HuH-7.5 (cell line): ENCODE results near the gene TMPRSS6.

Experiments
- DNase-seq: peaks from one replicate; pipeline ENCODE4 v3.0.0; 2011; ENCODE audit warnings: low spot score

Gene TMPRSS6

DNA sequence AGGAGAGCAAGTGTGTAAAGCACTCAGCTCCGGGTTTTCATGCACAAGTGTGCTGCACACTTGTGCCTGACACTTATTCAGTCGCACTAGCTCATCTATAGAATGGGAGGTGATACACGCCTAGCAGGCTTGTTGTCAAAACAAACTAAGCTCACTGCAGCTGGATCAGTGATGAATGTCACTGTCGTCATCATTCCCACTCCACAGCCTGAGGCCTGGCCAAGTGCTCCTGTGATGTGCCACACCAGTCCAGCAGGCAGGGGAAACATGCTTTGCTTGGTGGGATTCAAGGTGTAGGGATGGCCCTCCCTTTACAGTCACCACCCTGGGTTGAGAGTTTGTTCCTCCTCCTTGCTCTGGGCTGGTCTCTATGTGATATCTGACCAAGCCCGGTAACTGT, 83.2 kb downstream of the TMPRSS6 start:
- DNase-seq = no peak

- no peak for DNase-seq
Measured at GRCh38 chr22:37025500-37026070, 83.9 kb downstream of the TMPRSS6 start.

- DNase-seq = no peak
Measured at GRCh38 chr22:37024339-37025157, 85.0 kb downstream of the TMPRSS6 start.

GRCh38 chr22:37023743-37024338, 85.7 kb downstream of the TMPRSS6 start:
- no peak for DNase-seq

DNA sequence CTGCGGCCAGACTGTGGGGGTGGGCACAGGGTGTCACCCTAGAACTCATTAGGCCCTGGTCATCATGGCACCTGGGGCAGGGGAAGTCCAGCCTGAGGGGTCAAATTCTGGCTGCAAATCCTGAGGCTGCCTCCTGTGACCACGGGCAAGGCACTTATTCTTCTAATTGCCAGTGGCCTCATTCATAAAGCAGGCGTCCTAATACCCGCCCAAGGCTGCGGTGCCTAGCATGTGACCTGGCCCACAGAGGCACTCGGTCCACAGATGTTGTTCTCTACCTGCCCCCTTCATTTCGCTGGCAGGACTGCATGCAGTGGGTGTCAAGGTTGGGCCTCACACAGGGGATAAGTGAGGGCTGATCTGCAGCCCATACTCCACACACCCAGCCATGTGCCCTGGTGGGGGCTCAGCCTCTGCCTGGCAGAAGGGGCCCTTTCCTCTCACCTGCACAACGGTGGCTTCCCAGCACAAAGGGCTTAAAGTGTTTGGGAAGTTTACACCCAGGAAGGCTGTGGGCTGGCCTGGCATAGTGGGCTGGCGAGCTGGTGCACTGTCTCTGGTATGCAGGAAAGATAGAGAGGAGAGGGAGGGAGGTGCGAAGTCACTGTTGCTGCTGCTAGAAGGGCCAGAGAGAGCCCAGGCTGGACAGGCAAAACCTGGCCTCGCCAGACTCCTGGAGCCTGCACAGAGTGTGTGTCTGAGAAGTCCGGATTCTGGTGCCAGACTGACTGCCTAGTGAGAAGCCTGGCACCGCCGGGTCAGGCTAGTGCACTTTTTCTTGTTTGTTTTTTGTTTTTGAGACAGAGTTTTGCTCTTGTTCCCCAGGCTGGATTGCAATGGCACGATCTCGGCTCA, 86.8 kb downstream of the TMPRSS6 start:
- no peak for DNase-seq

GRCh38 chr22:37021710-37022482, 87.6 kb downstream of the TMPRSS6 start:
- no peak for DNase-seq

GRCh38 chr22:37021041-37021440, 88.5 kb downstream of the TMPRSS6 start:
- no peak for DNase-seq

- DNase-seq = no peak
Measured at GRCh38 chr22:37020192-37020479, 89.4 kb downstream of the TMPRSS6 start.

- DNase-seq = peak; percentile 75
Measured at GRCh38 chr22:37019309-37020191, 90.0 kb downstream of the TMPRSS6 start, which contains the start of the genes MPST and TST. TSS of gene MPST (plus strand) at chr22:37019742. CDS start at chr22:37019837, 95 bp downstream. TSS of gene TST (minus strand) at chr22:37019447. CDS start at chr22:37018732, 715 bp downstream.

- no peak for DNase-seq
Measured at GRCh38 chr22:37018815-37019308, 90.7 kb downstream of the TMPRSS6 start.

DNA sequence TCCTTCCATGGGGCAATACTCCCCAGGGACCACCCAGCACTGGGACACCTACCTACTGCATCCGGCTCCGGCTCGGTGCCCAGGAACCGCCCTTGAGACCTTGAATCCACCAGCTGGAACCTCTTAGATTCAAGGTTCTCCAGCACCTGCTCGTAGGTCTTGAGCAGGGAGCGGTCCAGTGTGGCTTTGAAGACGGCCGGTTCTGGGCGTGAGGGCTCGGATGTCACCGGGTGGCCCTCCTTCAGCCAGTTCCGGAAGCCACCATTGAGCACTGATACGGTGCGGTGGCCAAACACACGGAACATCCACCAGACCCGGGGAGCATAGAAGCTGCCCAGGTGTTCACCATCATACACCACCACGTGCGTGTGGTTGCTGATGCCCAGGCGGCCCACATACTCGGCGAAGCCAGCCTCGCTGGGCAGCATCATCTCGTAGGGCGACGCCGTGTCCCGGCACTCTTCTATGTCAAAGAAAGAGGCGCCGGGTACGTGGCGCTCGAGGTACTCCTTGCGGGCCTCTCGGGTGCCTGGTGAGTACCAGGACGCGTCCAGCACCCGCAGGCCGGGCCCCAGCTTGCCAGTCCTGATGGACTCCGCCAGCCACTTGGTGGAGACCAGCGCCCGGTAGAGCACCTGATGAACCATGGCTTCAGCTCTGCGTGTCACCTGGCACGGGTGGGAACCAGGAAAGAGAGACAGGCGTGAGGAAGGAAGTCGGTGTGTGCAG, 91.3 kb downstream of the TMPRSS6 start:
- DNase-seq = no peak

- DNase-seq = no peak
Measured at GRCh38 chr22:37017356-37017755, 92.2 kb downstream of the TMPRSS6 start.

DNA sequence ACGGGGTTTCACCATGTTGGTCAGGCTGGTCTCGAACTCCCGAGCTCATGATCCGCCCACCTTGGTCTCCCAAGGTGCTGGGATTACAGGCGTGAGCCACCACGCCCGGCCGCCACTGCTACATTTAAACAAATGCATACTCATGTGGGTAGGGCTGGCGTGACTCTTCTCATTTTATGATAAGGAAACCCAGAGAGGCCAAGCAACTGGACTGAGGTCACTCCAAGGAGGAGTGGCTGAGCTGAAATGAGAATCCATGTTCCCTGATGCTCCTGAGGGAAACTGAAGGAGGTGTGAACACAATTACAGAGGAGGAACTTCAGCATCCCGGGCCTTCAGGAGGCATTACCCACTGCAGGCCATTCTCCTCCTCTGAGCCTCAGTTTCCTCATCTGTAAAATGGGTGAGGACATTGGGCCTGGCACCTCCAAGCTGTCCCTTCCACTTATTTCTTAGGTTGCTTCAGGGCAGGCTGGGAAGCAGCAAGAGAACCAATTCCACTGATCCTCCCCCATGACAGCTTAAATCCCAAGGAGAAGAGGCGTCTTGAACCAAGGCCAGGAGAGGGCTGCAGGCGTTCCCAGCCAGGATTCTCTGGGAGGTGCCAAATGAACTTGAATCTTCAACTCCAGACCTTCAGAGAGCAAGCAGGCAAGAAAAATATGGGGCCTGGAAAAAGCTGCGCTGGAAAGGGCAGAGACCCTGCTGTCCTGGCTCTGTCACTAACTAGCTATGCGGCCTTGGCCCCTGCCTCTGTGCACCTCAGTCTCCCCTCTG, 93.2 kb downstream of the TMPRSS6 start:
- no peak for DNase-seq

- no peak for DNase-seq
Measured at GRCh38 chr22:37015587-37015878, 94.0 kb downstream of the TMPRSS6 start.
